ENCODE results near the gene TM6SF1. TPM values are rescaled to one million over a fixed set of nuclear protein-coding genes. Genes with fewer than 3 reads are reported as not detected.
"Not testable (repeated sequence)": the region's sequence is repeated elsewhere in the genome, so short reads cannot be mapped to it uniquely, and the experiment has no call there.

TM6SF1 gene
- total and polyA plus RNA-seq, 10 donors: 4.5 to 15.0 (median 9.6) TPM

DNA sequence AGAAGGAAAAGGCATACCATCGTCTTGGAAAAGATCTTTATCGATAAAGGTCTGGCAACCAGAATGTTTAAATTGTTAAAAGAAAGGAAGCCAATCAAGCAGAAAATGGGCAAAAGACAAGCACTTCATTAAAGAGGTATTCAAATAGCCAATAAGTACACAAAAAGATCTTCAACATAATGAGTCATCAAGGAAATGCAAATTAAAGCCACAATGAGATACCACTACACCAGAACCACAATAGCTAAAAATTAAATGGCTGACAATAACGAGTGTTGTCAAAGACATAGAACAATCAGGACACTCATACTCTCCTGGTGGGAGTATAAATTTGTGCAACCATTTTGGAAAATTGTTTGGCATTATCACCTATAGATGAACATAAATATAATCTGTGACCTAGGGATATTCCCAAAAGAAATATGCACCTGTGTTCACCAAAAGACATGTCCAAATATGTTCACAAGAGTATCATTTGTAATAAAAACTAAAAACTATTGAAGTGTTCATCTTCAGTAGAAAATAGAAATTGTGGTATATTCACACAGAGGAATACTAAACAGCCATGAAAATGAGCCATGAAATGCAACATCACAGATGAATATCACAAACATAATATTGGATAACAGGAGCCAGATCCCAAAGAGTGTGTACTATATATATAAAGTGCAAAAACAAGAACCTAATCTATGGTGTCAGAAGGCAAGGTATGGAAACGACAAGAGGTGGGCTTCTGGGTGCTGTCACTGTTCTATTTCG, 26.0 kb upstream of the TM6SF1 start:
- TF ChIP-seq POLR2A (IDR thresholded peaks at IDR 0.05) (no peak), POLR2AphosphoS5 (IDR thresholded peaks at IDR 0.05) (no peak)
- TF ChIP-seq, protein P1, sequence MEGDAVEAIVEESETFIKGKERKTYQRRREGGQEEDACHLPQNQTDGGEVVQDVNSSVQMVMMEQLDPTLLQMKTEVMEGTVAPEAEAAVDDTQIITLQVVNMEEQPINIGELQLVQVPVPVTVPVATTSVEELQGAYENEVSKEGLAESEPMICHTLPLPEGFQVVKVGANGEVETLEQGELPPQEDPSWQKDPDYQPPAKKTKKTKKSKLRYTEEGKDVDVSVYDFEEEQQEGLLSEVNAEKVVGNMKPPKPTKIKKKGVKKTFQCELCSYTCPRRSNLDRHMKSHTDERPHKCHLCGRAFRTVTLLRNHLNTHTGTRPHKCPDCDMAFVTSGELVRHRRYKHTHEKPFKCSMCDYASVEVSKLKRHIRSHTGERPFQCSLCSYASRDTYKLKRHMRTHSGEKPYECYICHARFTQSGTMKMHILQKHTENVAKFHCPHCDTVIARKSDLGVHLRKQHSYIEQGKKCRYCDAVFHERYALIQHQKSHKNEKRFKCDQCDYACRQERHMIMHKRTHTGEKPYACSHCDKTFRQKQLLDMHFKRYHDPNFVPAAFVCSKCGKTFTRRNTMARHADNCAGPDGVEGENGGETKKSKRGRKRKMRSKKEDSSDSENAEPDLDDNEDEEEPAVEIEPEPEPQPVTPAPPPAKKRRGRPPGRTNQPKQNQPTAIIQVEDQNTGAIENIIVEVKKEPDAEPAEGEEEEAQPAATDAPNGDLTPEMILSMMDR (IDR thresholded peaks at IDR 0.05 in 8 of 11, conservative IDR thresholded peaks at IDR 0.05 in 3 of 11): no peak
- 73 to 91% (median 79%) methylated on average over 5 of the region's 5 CpGs for WGBS, 5 donors
- Histone ChIP-seq H3K27ac (no peak overlapping the region), H3K36me3 (no peaks in the 10 kb centered on the region), H3K4me1 (no peaks in the 10 kb centered on the region), H3K27me3 (replicated peaks in 1 of 7) (peaks cover 0 to 50% (median 0%) of the 10 kb centered on the region in 7 donors), H3K4me3 (no peak overlapping the region), H3K9me3 (no peaks in the 10 kb centered on the region)
- intact Hi-C loops (cut with DNase I; ENCODE audit: low total_unique reads): no loop called here
- DNase-seq: no peak

DNA sequence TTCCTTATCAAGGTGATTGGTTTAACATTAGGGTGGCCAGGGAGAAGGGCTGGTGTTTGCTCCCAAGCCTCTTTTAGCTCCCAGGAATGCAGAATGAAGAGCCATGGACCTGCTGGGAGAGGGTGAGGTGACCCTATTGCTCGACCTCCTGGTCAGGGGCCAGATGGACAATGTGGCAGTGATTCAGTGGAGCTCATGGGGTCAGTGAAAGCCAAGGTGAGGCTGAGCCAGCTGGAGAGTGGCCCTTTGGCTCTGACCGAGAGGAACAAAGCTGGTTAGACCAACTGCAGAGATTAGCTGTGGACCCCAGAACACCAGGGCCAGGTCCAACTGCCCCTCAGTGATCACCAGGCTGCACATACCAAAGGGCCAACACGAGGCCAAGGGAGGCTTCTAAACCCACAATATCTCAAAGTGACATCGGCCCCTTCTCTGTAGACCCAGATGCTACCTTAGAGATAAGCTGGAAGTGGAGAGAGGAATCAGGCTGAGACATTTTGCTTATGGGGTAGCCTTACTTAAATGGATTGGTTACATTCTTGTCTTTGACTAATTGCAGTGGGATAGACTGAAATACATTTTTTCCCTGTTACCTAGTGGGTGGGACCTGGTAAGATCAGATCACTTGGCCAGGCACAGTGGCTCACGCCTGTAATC, 24.6 kb upstream of the TM6SF1 start:
- DNase-seq: no peak
- H3K4me1 ChIP-seq: no peaks in the 10 kb centered on the region
- TF ChIP-seq POLR2A (IDR thresholded peaks at IDR 0.05) (no peak), POLR2AphosphoS5 (IDR thresholded peaks at IDR 0.05) (no peak)
- TF ChIP-seq, protein P1 (IDR thresholded peaks at IDR 0.05 in 8 of 11, conservative IDR thresholded peaks at IDR 0.05 in 3 of 11): no peak
- intact Hi-C loops (cut with DNase I; ENCODE audit: low total_unique reads): no loop called here
- no peaks in the 10 kb centered on the region for H3K9me3 ChIP-seq
- H3K36me3 ChIP-seq: no peaks in the 10 kb centered on the region
- no peak overlapping the region for H3K27ac ChIP-seq
- WGBS, 5 donors: 77 to 89% (median 80%) methylated on average over 5 of the region's 5 CpGs
- H3K27me3 ChIP-seq (replicated peaks in 1 of 7): peaks cover 0 to 36% (median 0%) of the 10 kb centered on the region in 7 donors
- H3K4me3 ChIP-seq: no peak overlapping the region

DNA sequence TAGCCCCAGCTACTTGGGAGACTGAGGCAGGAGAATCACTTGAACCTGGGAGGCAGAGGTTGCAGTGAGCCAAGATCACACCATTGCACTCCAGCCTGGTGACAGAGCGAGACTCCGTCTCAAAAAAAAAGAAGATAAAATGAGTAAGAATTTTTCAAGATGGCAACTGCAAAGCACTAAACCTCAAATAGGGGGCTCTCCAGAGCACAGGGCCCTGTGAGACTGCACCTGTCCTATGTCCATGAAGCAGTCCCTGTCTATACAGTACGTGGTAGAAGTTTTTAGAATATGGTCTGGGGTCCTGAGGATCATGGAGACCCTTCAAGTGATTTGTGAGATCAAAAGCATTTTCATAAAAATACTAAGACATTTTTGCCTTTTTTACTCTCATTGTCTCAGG, 22.0 kb upstream of the TM6SF1 start:
- H3K36me3 ChIP-seq; H3K27ac ChIP-seq; H3K9me3 ChIP-seq; intact Hi-C loops (cut with DNase I; ENCODE audit: low total_unique reads); DNase-seq; H3K4me3 ChIP-seq; H3K4me1 ChIP-seq; H3K27me3 ChIP-seq (replicated peaks in 1 of 7): not testable (repeated sequence)
- 88 to 95% (median 90%) methylated on average over 3 of the region's 3 CpGs for WGBS, 5 donors

DNA sequence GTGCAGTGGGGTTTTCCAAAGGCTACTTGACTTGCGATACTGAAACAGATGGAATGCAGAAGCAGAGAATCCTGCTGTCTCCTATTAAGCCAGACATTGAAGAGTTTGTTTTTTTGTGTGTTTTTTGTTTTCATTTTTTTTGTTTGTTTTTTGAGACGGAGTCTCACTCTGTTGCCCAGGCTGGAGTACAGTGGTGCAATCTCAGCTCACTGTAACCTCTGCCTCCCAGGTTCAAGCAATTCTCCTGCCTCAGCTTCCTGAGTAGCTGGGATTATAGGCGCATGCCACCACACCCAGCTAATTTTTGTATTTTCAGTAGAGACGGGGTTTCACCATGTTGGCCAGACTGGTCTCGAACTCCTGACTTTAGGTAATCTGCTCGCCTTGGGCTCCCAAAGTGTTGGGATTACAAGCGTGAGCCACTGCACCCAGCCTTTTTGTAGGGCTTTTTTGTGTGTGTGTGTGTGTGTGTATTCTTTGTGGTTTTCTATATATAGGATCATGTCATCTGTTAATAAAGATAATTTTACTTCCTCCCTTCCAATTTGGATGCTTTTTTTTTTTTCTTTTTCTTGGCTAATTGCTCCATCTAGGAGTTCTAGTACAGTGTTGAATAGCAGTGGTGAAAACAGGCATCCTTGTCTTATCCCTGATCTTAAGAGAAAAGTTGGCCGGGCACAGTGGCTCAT, 21.4 kb upstream of the TM6SF1 start:
- H3K4me1 ChIP-seq; intact Hi-C loops (cut with DNase I; ENCODE audit: low total_unique reads); H3K36me3 ChIP-seq; H3K4me3 ChIP-seq; DNase-seq; H3K27me3 ChIP-seq (replicated peaks in 1 of 7); H3K27ac ChIP-seq; H3K9me3 ChIP-seq: not testable (repeated sequence)
- WGBS, 5 donors: 83 to 92% (median 87%) methylated on average over 8 of the region's 8 CpGs

DNA sequence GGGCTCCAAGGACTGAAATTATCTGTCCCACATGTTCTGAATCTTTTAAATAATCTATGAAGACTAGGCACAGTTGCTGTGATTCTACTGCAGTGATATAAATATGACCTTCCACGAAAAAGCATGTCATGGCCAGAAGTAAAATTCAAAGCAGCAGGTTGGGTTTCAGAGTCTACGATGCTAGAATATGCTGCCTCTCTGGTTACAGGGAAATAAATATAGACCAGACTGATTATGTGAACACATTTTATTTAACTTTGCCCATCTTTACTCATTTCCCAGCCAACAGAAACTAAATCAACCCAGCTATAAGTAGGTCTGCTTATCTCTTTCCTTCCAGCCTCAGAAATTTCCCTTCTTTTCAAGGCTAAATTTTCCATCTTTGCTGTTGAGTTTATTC, 19.9 kb upstream of the TM6SF1 start:
- 42 to 78% (median 55%) methylated on average over 2 of the region's 2 CpGs for WGBS, 5 donors
- Histone ChIP-seq H3K27ac (no peak overlapping the region), H3K27me3 (replicated peaks in 1 of 7) (peaks cover 0 to 8% (median 0%) of the 10 kb centered on the region in 7 donors), H3K36me3 (no peaks in the 10 kb centered on the region), H3K4me3 (no peak overlapping the region), H3K9me3 (no peaks in the 10 kb centered on the region), H3K4me1 (peaks cover 0 to 11% (median 6%) of the 10 kb centered on the region in 6 donors)
- TF ChIP-seq, protein P1 (IDR thresholded peaks at IDR 0.05 in 8 of 11, conservative IDR thresholded peaks at IDR 0.05 in 3 of 11): no peak
- TF ChIP-seq POLR2A (IDR thresholded peaks at IDR 0.05): no peak
- TF ChIP-seq POLR2AphosphoS5 (IDR thresholded peaks at IDR 0.05): no peak
- intact Hi-C loops (cut with DNase I; ENCODE audit: low total_unique reads): no loop called here
- DNase-seq: no peak

Measured in spleen (tissue), 11 donors.